Measurements from ENCODE around the gene RARG.

The RARG gene

DNA sequence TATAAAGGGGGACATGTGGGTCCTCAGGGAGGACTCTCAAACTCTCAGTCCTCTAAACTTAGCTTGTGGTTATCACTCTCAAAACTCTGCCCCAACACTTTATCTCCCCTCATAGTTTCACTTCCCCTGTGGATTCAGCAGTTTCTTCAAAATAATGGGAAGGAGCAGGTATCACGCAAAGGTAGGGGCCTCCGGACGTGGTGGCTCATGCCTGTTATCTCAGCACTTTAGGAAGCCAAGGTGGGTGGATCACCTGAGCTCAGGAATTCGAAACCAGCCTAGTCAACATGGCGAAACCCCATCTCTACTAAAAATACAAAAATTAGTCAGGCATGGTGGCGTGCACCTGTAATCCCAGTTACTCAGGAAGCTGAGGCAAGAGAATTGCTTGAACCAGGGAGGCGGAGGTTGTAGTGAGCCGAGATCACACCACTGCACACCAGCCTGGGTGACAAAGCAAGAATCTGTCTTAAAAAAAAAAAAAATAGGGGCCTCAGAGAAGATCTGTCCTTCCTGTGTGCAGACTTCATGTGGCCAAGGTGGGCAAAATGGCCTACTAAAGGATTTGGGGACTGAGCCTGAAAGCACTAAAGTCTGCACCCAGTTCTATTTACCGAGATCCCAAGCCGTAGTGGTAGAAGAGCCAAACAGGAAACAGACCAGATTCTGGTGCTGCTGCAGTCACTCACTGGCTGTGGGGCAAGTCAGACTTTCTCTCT, 31.4 kb downstream of the RARG start:
- TF ChIP-seq, protein P1, sequence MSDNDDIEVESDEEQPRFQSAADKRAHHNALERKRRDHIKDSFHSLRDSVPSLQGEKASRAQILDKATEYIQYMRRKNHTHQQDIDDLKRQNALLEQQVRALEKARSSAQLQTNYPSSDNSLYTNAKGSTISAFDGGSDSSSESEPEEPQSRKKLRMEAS (IDR thresholded peaks at IDR 0.05) = no peak
- TF ChIP-seq TEAD4 (IDR thresholded peaks at IDR 0.05) (no peak), TCF12 (IDR thresholded peaks at IDR 0.05; ENCODE audit: low read depth) (no peak), ZBTB7A (IDR thresholded peaks at IDR 0.05; ENCODE audit: low read depth) (no peak), NFIC (IDR thresholded peaks at IDR 0.05) (no peak), REST (IDR thresholded peaks at IDR 0.05; ENCODE audit: low read depth) (no peak), FOXM1 (IDR thresholded peaks at IDR 0.05; ENCODE audit: borderline replicate concordance, low read depth) (no peak), RAD21 (IDR thresholded peaks at IDR 0.05; ENCODE audit: low read depth) (no peak), TAF1 (IDR thresholded peaks at IDR 0.05; ENCODE audit: low read depth) (no peak), CREB1 (IDR thresholded peaks at IDR 0.05; ENCODE audit: low read depth) (no peak)

DNA sequence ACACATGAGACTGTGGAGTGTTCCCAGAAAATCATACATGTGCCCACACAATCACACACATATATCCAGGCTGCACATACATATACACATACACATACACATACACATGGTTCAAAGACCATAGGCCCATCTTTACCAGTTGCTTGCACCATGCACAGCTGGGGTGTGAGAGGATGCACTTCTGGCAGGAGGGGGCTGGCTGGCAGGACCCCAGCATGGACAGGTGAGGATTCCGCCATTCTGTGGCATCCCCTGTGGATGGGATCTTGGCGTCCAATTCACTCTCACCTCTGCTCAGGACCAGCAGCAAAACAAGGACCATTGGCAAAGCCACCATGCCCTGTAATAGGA, 31.9 kb downstream of the RARG start:
- no peak for TF ChIP-seq NFIC (IDR thresholded peaks at IDR 0.05)
- TF ChIP-seq YY1 (IDR thresholded peaks at IDR 0.05; ENCODE audit: low read depth) = no peak

DNA sequence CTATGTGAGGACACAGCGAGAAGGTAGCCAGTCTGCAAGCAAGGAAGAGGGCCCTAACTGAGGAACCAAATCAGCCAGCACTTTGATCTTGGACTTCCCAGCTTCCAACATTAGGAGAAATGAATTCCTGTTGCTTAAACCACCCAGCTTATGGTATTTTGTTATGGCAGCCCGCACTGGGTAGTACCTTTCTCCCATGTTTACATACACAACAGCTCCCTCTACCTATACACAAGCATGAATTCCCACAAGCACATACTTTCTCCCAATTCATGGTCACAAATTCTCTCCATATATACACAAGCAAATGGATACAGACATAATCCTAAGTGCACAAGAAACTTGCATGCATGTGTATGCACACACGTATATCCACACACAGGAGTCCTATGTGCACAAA, 32.3 kb downstream of the RARG start:
- no peak for TF ChIP-seq FOXM1 (IDR thresholded peaks at IDR 0.05; ENCODE audit: borderline replicate concordance, low read depth)
- no peak for TF ChIP-seq YY1 (IDR thresholded peaks at IDR 0.05; ENCODE audit: low read depth)
- no peak for TF ChIP-seq EP300 (IDR thresholded peaks at IDR 0.05; ENCODE audit: borderline replicate concordance)
- TF ChIP-seq, protein P1 (IDR thresholded peaks at IDR 0.05) = no peak
- TF ChIP-seq TAF1 (IDR thresholded peaks at IDR 0.05; ENCODE audit: low read depth) = no peak
- TF ChIP-seq CEBPB (IDR thresholded peaks at IDR 0.05) = no peak
- TF ChIP-seq RAD21 (IDR thresholded peaks at IDR 0.05; ENCODE audit: low read depth) = no peak
- TF ChIP-seq TEAD4 (IDR thresholded peaks at IDR 0.05) = no peak
- no peak for TF ChIP-seq USF1 (IDR thresholded peaks at IDR 0.05)
- no peak for TF ChIP-seq NFIC (IDR thresholded peaks at IDR 0.05)
- TF ChIP-seq EGR1 (IDR thresholded peaks at IDR 0.05) = no peak
- no peak for TF ChIP-seq ZBTB7A (IDR thresholded peaks at IDR 0.05; ENCODE audit: low read depth)
- no peak for TF ChIP-seq CREB1 (IDR thresholded peaks at IDR 0.05; ENCODE audit: low read depth)
- TF ChIP-seq TCF12 (IDR thresholded peaks at IDR 0.05; ENCODE audit: low read depth) = no peak

DNA sequence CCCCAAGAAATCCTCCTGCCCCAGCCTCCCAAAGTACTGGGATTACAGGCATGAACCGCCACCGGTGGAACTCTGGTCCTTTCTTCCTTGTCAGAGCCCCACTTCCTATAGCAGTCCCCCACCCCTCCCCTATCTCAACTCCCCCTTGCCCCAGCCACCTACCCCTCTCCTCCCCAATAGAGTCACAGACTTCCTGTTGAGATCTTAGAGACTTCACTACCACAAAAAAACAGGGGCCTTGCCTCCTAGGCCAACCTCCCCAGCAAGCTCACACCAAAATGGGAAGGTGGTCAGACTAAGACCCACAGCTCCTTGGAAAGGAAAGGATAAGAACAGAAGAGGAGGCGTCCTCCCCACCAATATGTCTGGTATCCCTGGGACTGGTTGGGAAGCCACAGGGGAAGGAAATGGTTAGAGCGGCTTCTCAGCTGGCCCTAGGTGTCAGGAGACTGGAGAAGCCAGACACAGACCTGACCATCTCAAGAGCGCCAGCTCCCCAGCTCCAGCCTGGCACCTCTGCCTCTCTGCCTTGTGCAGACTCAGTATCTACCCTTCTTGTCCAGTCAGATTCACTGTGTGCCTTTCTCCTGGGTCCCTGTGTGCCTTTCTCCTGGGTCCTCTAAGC, 33.4 kb downstream of the RARG start:
- TF ChIP-seq FOXM1 (IDR thresholded peaks at IDR 0.05; ENCODE audit: borderline replicate concordance, low read depth) (no peak), TAF1 (IDR thresholded peaks at IDR 0.05; ENCODE audit: low read depth) (no peak), RAD21 (IDR thresholded peaks at IDR 0.05; ENCODE audit: low read depth) (no peak), REST (IDR thresholded peaks at IDR 0.05; ENCODE audit: low read depth) (no peak), YY1 (IDR thresholded peaks at IDR 0.05; ENCODE audit: low read depth) (no peak), TCF12 (IDR thresholded peaks at IDR 0.05; ENCODE audit: low read depth) (no peak), CREB1 (IDR thresholded peaks at IDR 0.05; ENCODE audit: low read depth) (no peak), EP300 (IDR thresholded peaks at IDR 0.05; ENCODE audit: borderline replicate concordance) (no peak), ZBTB7A (IDR thresholded peaks at IDR 0.05; ENCODE audit: low read depth) (no peak), NFIC (IDR thresholded peaks at IDR 0.05) (no peak)

GRCh38 chr12:53197011-53197640, 34.9 kb downstream of the RARG start:
- no peak for TF ChIP-seq NFIC (IDR thresholded peaks at IDR 0.05)
- no peak for TF ChIP-seq ZBTB7A (IDR thresholded peaks at IDR 0.05; ENCODE audit: low read depth)
- TF ChIP-seq, protein P1 (IDR thresholded peaks at IDR 0.05) = no peak
- TF ChIP-seq TEAD4 (IDR thresholded peaks at IDR 0.05) = no peak
- no peak for TF ChIP-seq TCF12 (IDR thresholded peaks at IDR 0.05; ENCODE audit: low read depth)
- no peak for TF ChIP-seq TAF1 (IDR thresholded peaks at IDR 0.05; ENCODE audit: low read depth)
- no peak for TF ChIP-seq EP300 (IDR thresholded peaks at IDR 0.05; ENCODE audit: borderline replicate concordance)
- TF ChIP-seq FOXM1 (IDR thresholded peaks at IDR 0.05; ENCODE audit: borderline replicate concordance, low read depth) = no peak
- no peak for TF ChIP-seq EGR1 (IDR thresholded peaks at IDR 0.05)
- no peak for TF ChIP-seq YY1 (IDR thresholded peaks at IDR 0.05; ENCODE audit: low read depth)
- TF ChIP-seq USF1 (IDR thresholded peaks at IDR 0.05) = no peak
- TF ChIP-seq REST (IDR thresholded peaks at IDR 0.05; ENCODE audit: low read depth) = no peak
- TF ChIP-seq CEBPB (IDR thresholded peaks at IDR 0.05) = no peak
- TF ChIP-seq RAD21 (IDR thresholded peaks at IDR 0.05; ENCODE audit: low read depth) = no peak
- TF ChIP-seq CREB1 (IDR thresholded peaks at IDR 0.05; ENCODE audit: low read depth) = no peak

All from Ishikawa (cell line).